HG02943 (cell line): ENCODE measurements around the gene CCDC92.

ENCODE experiments used
- ATAC-seq: cut with Tn5 transposase; IDR thresholded peaks from one replicate; pipeline ENCODE4 v1.9.1; 2021; ENCODE audit warnings: mild to moderate bottlenecking, low read depth, moderate library complexity; ENCODE audit not compliant: unreplicated experiment

The CCDC92 gene

DNA sequence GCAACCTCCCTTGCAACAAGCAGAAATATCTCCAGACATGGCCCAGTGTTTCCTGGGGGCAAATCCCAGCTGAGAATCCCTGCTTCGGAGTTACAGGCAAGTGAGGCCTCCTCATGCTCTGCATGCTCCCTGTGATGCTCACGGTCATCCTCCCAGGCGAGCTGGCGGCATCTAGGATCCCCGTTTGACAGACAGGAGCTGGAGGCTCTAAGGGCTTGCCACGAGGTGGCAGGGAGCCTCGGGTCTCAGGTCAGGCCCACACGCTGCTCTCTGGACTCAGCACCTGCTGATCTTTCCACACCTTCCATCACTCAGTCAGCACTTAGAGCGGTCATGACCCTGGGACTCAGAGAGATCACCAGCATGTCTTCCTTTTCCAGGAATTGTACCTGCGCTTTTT, 79.8 kb downstream of the CCDC92 start:
- no peak for ATAC-seq

GRCh38 chr12:123892180-123892559, 80.5 kb downstream of the CCDC92 start:
- ATAC-seq = no peak

GRCh38 chr12:123891516-123892179, 81.0 kb downstream of the CCDC92 start:
- ATAC-seq = no peak

DNA sequence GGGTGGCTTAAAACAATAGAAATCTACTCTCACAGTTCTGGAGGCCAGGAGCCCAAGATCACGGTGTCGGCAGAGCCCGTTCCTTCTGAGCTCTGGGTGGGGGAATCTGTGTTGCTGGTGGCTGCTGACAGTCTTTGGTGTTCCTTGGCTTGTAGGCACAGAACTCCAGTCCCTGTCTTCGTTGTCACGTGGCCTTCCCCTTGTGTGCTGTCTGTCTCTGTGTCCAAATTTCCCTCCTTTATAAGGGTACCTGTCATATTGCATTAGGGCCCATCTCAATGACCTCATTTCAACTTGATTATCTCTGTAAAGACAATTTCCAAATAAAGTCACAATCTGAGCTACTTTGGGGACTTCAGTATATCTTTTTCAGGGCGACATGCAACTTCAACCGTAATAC, 81.6 kb downstream of the CCDC92 start:
- ATAC-seq = no peak

DNA sequence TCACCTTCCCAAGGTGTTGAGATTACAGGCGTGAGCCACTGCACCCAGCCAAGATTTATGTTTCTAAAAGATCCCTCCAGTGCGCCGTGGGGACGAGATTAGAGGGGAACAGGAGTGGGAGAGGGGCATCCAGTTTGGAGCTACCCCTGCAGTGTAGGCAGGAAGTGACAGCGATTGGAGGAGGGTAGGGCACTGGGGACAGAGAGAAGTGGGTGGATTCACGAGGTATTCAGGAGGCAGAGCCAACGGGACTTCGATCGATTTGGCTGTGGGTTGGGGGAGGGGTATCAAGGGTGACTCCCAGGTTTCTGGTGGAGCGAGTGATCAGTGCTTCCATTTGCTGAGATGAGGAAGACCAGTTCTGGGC, 82.1 kb downstream of the CCDC92 start:
- ATAC-seq = no peak

GRCh38 chr12:123889848-123890535, 82.6 kb downstream of the CCDC92 start:
- ATAC-seq = no peak

- no peak for ATAC-seq
These were observed 83.6 kb downstream of the CCDC92 start for GRCh38 chr12:123888989-123889388.

- ATAC-seq = no peak
These were observed 85.6 kb downstream of the CCDC92 start for GRCh38 chr12:123886931-123887582.

DNA sequence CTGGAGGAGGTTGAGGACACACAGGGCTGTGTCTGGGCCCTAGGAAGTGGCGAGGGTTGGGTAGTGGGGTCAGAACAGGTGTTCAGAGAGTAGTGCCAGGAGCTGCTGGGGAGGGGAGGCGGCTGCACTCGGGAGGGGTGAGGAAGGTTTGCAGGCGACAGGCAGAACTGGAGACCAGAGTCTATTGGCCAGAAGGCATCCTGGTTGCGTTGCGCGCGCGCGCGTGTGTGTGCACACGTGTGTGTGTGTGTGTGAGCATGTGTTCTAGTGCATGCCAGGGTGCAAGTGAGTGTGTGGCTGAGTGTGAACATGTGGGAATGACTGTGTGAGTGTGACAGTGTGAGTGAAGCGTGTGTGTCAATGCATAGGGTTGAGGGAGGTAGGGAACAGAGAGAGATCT, 86.4 kb downstream of the CCDC92 start:
- ATAC-seq = no peak
